DMS 273 (cell line): ENCODE results near the gene PDCD4.
"Not testable (repeated sequence)": the region's sequence is repeated elsewhere in the genome, so short reads cannot be mapped to it uniquely, and the experiment has no call there.

Experiments
- DNase-seq: peaks from one replicate; lab custom pipeline; 2025; ENCODE audit not compliant: unreplicated experiment; lab: John Stamatoyannopoulos, UW

The PDCD4 gene

GRCh38 chr10:110880012-110880411, 8.3 kb downstream of the PDCD4 start:
- no peak for DNase-seq

GRCh38 chr10:110881247-110881646, 9.5 kb downstream of the PDCD4 start:
- no peak for DNase-seq

- no peak for DNase-seq
Measured at GRCh38 chr10:110881905-110882304, 10.2 kb downstream of the PDCD4 start.

DNA sequence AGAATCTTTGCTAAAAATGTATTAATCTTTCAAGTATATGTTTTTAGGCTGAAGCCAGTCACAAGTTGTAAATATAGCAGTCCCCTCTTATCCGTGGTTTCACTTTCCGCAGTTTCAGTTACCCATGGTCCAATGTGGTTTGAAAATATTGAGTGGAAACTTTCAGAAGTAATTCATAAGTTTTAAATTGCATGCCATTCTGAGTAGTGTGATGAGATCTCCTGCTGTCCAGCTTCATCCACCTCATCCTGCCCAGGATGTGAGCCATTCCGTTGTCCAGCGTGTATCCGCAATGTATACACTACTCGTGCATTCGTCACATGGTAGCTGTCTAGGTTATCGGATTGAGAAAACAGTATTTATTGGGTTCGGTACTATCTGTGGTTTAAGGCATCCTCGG, 12.2 kb downstream of the PDCD4 start:
- DNase-seq: no peak

DNA sequence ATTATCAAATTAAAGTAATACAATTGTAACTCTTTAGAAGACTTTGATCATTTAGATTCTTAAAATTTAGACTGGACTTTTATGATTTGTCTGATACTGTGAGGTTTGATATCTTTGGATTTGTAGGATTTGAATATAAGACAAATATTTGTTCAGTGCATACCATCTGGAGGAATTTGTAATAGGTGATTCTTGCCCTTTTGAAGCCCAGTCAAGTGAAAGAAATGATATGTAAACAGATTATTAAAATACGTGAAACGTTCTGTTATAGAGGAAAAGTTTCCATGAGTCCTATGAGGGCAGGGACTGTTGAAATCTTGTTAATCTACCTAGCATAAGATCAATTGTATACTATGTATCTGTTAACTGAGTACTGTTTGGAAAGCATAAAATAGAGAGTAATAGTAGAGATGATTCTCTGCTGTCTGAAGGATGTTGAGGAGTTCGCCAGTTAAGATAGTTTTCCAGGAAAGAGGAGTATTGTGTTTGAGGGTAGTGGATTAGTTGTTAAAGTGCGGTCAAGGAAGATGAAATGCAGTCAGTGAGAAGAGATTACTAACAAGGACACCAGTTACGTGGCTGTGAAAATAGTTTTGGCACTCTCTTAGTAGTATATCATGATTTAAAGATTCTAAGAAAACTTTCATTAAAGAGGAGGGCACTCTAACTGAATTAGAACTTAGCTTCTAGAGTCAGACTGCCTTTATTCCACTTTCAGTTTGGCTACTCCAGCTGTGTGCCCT, 14.4 kb downstream of the PDCD4 start:
- no peak for DNase-seq

- no peak for DNase-seq
Measured at GRCh38 chr10:110887560-110887959, 15.8 kb downstream of the PDCD4 start.

GRCh38 chr10:110892602-110893288, 21.0 kb downstream of the PDCD4 start:
- DNase-seq: no peak

DNA sequence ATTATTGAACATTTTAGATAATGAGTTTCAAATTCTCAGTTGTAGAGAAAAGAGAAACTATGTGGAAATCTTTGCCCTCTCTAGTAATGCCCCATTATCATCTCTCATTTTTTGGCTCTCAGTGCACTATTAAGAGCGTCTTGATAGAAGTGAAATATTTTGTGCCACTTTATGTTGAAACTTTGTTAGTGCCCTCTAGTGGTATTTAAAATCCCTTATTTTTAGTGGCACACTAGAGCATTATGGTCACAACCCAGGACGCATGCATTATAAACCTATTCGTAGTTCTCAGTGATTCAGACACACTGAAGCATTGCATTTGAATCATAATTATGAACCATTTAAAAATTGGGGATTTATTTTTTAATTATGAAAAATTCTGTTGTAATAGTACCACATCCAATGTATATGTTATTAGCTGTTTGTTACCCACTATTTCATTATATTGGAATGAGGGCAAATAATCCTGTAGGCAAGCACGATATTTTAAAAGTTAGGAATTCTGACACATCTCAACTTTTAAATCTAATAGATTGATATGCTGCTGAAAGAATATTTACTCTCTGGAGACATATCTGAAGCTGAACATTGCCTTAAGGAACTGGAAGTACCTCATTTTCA, 21.9 kb downstream of the PDCD4 start:
- DNase-seq: peak; percentile 69

DNA sequence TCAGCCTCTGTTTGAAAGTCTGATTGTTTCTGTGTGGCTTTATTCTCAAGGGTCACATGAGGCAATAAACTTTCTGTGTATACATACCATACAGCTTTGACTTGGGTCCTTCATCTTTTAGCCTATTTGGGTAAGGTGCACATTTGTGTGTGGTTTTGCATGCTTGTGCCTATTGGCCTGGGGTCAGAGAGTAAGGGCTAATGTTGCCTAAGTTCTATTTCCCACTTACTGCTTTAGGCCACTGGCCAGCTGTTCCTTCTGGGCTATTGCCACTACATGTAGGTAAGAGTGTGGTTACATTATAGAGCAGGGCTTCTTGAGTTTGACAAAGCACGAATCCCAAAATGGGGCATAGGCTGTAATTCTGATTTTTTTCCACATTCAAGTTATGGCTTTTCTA, 25.5 kb downstream of the PDCD4 start:
- DNase-seq: peak; percentile 19

DNA sequence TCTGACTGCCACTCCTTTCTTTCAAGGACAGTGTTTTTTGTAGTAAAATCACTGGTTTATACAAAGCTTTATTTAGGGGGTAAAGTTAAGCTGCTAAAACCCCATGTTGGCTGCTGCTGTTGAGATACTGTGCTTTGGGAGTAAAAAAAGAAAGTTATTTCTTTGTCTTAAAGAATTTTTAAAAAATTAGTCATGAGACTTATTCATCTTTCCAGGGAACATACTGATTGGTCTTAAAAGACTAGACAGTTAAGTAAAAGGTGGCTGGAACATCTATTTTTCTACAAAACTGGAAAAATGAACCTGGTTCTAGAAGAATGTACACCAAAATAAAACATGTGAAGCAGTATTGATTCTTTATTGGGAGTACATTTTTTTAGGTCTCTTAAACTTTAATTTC, 26.7 kb downstream of the PDCD4 start:
- no peak for DNase-seq

GRCh38 chr10:110900983-110901382, 29.3 kb downstream of the PDCD4 start:
- DNase-seq: no peak

- peak; percentile 16 for DNase-seq
Measured at GRCh38 chr10:110901954-110902819, 30.5 kb downstream of the PDCD4 start.

DNA sequence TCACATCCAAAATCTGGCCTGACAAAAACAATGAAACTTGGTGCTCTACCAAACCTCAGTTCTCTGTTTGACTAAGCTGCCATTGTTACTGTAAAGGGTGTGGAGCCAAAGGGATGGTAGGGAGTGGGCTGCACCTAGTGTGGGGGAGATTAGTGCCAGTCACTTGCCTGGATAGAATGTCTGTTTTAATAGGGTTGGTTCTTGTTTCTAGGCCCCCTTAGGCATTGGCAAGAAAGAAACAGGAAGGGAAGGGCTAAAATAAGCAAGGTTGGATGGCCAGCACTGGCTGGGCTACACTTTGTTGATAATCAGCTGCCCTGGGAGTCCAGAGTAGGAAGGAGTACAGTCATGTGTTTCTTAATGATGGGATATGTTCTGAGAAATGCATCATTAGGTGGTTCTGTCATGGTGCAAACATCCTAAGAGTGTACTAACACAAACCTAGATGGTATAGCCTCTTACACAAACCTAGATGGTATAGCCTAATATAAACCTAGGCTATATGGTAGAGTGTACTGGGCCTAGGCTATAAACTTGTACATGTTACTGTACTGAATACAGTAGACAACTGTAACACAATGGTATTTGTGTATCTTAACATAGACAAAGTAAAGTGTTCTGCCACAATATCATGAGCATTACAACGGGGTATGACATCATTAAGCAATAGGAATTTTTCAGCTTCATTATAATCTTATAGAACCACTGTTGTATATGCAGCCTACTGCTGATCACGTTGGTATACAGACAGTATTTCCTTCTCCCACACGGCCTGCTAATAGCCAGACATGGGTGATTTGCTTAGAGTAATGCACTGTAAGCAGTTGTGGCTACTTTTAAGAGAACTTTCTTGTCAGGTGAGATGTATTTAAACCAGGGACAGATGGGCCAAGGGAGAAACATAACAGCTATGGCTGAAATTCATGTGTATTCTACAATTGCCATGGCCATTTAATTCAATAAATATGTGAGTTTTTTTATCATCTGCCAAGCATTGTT, 31.9 kb downstream of the PDCD4 start:
- DNase-seq: no peak

DNA sequence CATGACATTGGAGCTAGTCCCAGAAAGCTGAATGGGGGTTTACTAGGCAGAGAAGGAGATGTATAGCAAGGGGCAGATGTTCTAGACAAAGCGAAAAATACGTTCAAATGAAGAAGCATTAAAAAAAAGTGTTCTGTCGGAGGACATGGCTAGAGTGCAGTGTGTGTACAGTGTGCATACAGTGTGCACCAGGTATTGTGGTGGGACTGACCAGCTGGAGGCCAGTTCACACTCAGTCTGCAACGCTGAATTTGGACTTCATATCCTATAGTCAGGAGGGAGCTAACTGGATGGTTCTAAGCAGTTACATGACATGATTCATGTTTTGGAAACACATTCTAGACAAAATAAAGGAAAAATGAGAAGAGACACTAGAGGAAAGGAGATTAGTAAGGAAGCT, 38.4 kb downstream of the PDCD4 start:
- no peak for DNase-seq

- peak; percentile 41 for DNase-seq
Measured at GRCh38 chr10:110912374-110912773, 40.6 kb downstream of the PDCD4 start.

DNA sequence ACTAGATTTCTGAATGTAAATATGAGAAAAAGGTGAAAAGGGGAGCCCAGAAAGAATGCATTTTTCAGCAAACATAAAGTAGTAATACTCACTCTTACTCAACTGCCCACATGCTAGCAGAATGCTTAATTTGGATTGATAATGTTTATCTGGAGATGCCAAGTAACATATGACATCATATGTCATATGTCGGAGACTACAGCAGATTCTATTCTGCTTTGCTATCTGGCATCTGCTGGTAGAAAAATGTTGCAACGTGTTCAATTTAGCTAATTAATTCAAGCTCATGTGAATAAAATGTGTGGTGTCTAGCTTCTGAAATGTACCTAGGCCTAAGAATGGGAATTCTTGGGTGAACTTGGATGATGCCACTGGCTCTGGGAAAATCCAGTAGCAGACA, 42.7 kb downstream of the PDCD4 start:
- peak; percentile 58 for DNase-seq

DNA sequence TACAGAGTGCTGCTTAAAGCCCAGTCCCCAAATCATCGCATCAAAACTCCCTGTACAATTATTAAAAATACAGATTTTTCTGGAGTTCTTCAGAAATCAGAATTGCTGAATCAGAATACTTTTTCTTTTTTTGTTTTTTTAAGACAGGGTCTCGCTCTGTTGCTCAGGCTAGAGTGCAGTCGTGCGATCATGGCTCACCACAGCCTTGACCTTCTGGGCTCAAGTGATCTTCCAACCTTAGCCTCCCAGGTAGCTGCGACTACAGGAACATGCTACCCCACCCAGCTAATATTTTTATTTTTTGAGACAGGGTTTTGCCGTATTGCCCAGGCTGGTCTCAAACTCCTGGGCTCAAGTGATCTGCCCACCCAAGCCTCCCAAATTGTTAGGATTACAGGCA, 43.3 kb downstream of the PDCD4 start:
- DNase-seq: no peak

GRCh38 chr10:110915600-110915999, 43.9 kb downstream of the PDCD4 start:
- not testable (repeated sequence) for DNase-seq

- DNase-seq: peak; percentile 91
Measured at GRCh38 chr10:110916554-110917346, 45.0 kb downstream of the PDCD4 start.
